Ramos (cell line): Measurements from ENCODE around the gene RASAL2.
"Not testable (repeated sequence)": the region's sequence is repeated elsewhere in the genome, so short reads cannot be mapped to it uniquely, and the experiment has no call there.

Experiments used
- in situ Hi-C: fragments of 300-500 bp; cut with MboI; formaldehyde crosslinking; loops from one replicate; pipeline ENCODE4 v1.14.3; 2022; ENCODE audit warnings: low sequenced_read_pairs; ENCODE audit not compliant: unreplicated experiment

RASAL2 gene

DNA sequence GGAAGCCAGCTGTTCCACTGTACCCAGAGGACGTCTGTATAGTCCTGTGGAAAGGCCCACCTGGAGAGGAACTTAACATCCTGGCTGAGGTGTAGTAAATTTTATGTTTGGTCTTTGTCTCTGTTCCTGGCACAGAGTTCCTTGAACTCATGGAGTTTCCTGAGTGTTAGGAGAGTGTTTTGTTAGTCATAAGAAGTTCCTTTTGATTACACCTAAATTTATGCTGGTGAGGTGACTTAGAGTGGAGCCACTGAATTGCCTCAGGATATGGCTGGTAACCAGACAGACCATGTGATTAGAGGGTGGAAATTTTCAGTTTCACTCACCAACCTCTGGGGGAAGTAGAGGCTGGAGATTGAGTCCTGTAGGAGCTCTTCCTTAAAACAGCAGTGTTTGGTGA is 57.9 kb downstream of the RASAL2 start:
- in situ Hi-C loops = no loop called here

- in situ Hi-C loops = no loop called here
These were observed 61.8 kb downstream of the RASAL2 start for GRCh38 chr1:178155481-178156255.

DNA sequence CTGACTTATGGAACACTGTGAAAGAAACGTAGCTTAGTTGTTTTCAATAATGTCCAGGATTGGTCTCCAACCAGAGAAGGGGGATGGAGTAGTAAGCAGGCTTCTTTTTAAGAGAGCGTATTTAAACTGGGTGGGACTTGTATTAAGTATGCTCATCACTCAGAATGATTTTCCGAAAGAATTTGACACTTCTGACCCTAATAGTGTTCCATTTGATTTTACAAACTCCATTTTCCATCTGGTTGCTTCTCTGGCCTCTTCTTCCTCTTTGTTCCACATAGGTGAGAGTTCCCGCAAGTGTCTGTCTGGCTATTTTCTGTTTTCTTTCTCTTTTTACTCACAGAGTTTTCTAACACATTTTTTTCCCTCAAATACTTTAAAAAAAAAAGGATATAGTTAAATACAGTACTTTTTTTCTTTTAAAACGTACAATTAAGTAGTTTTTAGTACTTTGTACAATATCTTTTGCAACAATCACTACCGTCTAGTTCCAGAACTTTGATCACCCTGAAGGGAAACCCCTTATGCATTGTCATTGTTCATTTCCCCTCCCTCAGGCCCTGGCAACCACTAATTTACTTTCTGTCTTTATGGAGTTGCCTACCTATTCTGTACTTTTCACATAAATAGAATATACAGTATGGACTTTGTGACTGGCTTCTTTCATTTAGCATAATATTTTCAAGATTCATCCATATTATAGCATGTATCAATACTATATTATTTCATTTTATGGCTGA is 67.0 kb downstream of the RASAL2 start:
- in situ Hi-C loops = no loop called here

- in situ Hi-C loops = no loop called here
These were observed 67.6 kb downstream of the RASAL2 start for GRCh38 chr1:178161516-178161915.

DNA sequence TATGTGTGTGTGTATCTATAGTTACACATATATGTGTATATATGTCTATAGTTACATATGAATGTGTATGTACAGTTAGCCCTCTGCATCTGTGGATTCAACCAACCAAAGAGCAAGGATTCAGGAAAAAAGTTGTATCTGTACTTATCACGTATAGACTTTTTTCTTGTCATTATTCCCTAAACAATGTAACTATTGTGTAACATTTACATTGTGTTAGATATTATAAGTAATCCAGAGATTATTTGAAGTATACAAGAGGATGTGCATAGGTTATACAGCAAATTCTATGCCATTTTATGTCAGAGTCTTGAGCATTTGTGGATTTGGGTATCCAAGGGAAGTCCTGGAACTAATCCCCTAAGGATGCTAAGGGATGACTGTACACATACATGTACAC is 71.3 kb downstream of the RASAL2 start:
- in situ Hi-C loops = no loop called here

DNA sequence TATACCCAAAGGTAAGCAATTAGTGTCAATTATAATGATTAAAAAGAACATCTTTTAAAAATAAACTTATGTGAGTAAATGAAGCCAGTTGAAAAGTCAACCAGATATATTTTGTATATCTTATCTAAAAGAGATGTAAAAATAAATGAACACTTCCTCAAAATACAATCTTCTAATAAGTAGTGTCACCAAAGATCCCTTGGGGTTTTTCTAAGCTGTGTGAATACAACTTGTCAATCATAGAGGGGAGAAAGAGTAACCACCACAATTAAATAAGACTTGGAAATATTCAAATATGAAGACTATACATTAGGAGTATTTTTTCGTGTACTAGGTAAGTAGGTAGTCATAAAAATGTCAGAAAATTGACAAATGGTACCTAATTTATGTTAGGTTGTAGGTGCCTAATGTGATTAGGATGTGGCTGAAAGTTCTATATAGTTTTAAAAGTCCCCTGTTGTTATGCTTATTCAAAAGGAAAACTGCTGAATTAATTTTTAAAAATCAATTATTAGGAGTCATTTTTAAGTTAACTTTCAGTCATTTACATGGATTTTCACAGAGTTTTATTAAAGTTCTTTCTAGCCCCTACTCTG is 72.6 kb downstream of the RASAL2 start:
- in situ Hi-C loops = no loop called here

GRCh38 chr1:178168536-178168935 is 74.6 kb downstream of the RASAL2 start:
- in situ Hi-C loops = no loop called here

- in situ Hi-C loops = no loop called here
These were observed 75.7 kb downstream of the RASAL2 start for GRCh38 chr1:178169649-178170048.

DNA sequence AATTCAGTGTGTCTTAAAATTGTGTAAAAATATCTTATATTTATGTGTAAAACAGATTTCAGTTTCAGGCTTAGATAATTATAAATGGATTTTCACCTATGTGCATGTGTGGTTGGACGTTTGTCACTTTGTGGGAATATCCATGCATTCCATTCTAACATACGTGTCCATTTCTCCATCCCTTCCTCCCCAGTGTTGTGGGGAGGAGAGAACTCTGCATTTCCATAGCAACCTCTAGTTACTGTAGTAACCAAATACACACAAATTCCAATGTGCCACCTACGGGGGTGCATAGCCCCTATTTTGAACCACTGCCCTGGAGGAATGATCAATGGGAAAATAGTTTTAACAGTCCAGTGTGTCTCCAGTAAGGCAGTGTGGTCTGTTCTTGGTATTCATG is 79.0 kb downstream of the RASAL2 start:
- in situ Hi-C loops = no loop called here

- in situ Hi-C loops = no loop called here
These were observed 80.6 kb downstream of the RASAL2 start for GRCh38 chr1:178174539-178174938.

- in situ Hi-C loops = no loop called here
These were observed 86.5 kb downstream of the RASAL2 start for GRCh38 chr1:178180405-178180804.

DNA sequence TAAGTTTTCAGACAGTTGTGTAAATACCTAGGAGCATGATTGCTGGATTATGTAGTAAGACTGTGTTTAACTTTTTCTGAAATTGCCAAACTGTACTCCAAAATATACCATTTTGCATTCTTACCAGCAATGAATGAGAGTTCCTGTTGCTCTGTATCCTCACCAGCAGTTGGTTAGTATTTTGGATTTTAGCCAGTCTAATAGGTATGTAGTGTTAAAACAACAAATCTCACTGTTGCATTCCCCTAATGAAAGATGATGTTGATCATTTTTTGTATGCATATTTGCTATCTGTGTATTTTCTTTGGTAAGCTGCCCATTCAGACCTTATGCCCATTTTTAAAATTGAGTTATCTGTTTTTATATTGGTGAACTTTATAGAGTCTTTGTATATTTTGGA is 89.9 kb downstream of the RASAL2 start:
- in situ Hi-C loops = no loop called here

- in situ Hi-C loops = no loop called here
These were observed 94.4 kb downstream of the RASAL2 start for GRCh38 chr1:178188306-178188705.

GRCh38 chr1:178189814-178190213 is 95.9 kb downstream of the RASAL2 start:
- in situ Hi-C loops = no loop called here

DNA sequence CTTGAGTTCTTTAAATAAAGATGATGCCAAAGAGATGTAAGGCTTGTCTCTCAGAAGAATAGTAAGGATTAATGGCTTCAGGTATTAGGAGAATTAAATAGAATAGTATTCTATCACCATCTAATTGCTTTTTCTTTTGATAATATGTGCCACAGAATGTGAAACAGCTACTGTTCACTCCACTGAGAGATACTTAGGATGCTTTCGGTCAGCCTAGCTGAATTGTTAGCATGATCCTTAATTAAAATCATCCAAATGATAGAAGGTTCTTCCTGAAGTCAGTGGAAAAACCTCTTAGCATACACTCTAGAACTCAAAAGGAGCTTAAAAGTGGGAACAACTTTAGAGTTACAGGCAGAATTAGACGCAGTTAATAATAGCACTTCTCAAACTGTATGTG is 97.0 kb downstream of the RASAL2 start:
- in situ Hi-C loops = no loop called here

DNA sequence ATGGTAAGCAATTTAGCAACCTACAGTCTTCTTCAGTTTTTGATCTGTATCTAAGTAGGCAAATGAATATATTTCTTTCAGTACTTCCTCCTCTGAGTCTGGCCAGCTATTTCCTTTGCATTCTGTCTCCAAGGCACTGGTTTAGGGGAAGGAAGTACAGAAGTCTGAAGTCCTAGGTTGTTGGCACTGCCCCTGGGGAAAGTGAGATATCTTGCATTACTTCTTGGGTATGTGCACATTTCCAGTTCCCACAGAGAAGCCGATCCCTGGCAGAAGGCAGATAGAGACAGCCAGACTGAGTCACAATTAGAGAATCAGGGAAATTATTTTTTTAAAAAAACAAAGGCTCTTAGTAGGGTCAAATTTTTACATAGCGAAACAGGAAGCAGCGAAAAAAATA is 98.8 kb downstream of the RASAL2 start:
- in situ Hi-C loops = no loop called here

GRCh38 chr1:178196631-178197030 is 102.7 kb downstream of the RASAL2 start:
- in situ Hi-C loops = no loop called here

DNA sequence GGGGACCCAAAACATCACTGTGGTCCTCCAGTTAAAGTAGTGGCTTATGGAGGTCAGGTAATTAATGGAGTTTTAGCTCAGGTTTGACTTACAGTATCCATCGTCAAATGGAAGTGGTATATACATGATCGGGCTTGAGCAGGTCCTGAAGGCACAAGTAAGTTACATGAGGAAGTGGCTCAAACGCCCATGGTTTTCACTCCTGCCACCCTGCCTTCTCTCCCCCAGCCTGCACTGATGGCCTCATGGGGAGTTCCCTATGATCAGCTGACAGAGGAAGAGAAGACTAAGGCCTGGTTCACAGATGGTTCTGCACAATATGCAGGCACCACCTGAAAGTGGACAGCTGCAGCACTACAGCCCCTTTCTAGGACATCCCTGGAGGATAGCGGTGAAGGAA is 108.2 kb downstream of the RASAL2 start:
- in situ Hi-C loops = not testable (repeated sequence)

- in situ Hi-C loops = not testable (repeated sequence)
These were observed 108.6 kb downstream of the RASAL2 start for GRCh38 chr1:178202546-178202945.

GRCh38 chr1:178208269-178208856 is 114.5 kb downstream of the RASAL2 start:
- in situ Hi-C loops = not testable (repeated sequence)

DNA sequence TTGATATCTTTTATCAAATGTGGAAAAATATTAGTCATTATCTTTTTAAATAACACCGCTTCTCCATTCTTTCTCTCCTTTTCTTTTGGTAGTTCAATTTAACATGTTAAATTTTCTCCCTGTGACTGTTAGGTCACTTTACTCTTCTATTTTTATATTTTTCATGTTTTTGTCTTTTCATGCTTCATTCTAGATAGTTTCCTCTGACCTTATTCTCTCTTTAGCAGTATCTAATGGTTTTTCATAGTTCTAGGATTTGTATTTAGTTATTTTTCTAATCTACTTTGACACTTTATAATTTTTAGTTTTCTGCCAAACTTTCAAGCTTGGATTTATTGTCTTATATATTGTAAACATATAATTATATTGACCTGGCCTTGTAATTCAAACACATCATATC is 116.0 kb downstream of the RASAL2 start:
- in situ Hi-C loops = no loop called here
